CD4-positive, alpha-beta T cell (primary cell): ENCODE results near the gene RSPO3. TPM values are rescaled to one million over a fixed set of nuclear protein-coding genes. Genes with fewer than 3 reads are reported as not detected.

Experiments
- ATAC-seq: fragments of 200-7000 bp; cut with Tn5 transposase; one replicate; pipeline ENCODE4 v1.10.0; 2022; ENCODE audit warnings: mild to moderate bottlenecking; ENCODE audit not compliant: poor library complexity
- CTCF ChIA-PET: fragments of 350-600 bp; sonication (Branson Sonifier 250); formaldehyde crosslinking; loops from one replicate; lab custom pipeline; 2021; ENCODE audit warnings: antibody characterized with exemption, inconsistent platforms; lab: Charles Lee
- POLR2A ChIA-PET: fragments of 350-600 bp; sonication (Branson Sonifier 250); formaldehyde crosslinking; loops from one replicate; lab custom pipeline; 2021; ENCODE audit warnings: antibody characterized with exemption, inconsistent platforms; lab: Charles Lee
- DNase-seq, 14 experiments: peaks; one replicate each; pipeline ENCODE4 v3.0.0-alpha.2; 2013 to 2020; ENCODE audit warnings: mixed read lengths in 2 of 14
- H3K27ac ChIP-seq, 2 donors: one replicate each; pipeline versions ENCODE4 v1.5.1 to v1.7.0; 2013; ENCODE audit warnings: low read length in 2 of 2, low read depth in 1 of 2, mild to moderate bottlenecking in 1 of 2
- H3K27me3 ChIP-seq, 2 experiments: 1 replicate in 1 of 2; 2 replicates in 1 of 2; pipeline versions ENCODE4 v1.6.1 to v1.7.0; 2013; ENCODE audit warnings: low read length in 2 of 2, control low read depth in 1 of 2, mild to moderate bottlenecking in 1 of 2, moderate library complexity in 1 of 2; ENCODE audit not compliant: insufficient read depth in 2 of 2, control insufficient read depth in 1 of 2
- H3K36me3 ChIP-seq: one replicate; pipeline ENCODE4 v1.6.1; 2013; ENCODE audit warnings: low read length, control low read depth; ENCODE audit not compliant: insufficient read depth
- H3K4me1 ChIP-seq: one replicate; pipeline ENCODE4 v1.6.1; 2013; ENCODE audit warnings: low read length, control low read depth; ENCODE audit not compliant: insufficient read depth
- H3K4me3 ChIP-seq: one replicate; pipeline ENCODE4 v1.5.1; 2013; ENCODE audit warnings: mild to moderate bottlenecking, low read length, moderate library complexity
- H3K9me3 ChIP-seq, 2 experiments: 1 replicate in 1 of 2; 2 replicates in 1 of 2; pipeline versions ENCODE4 v1.6.1 to v1.7.0; 2013; ENCODE audit warnings: low read length in 2 of 2, mild to moderate bottlenecking in 2 of 2, control low read depth in 1 of 2, moderate library complexity in 1 of 2; ENCODE audit not compliant: control insufficient read depth in 1 of 2, insufficient read depth in 1 of 2
- H3K27ac Mint-ChIP-seq: one replicate; pipeline ENCODE4 v1.8.0; 2020; ENCODE audit warnings: mixed read lengths
- H3K27me3 Mint-ChIP-seq: one replicate; pipeline ENCODE4 v1.8.0; 2021; ENCODE audit warnings: mixed read lengths
- H3K36me3 Mint-ChIP-seq: one replicate; pipeline ENCODE4 v1.8.0; 2021; ENCODE audit warnings: low read depth, mixed read lengths
- H3K4me1 Mint-ChIP-seq: one replicate; pipeline ENCODE4 v1.8.0; 2021; ENCODE audit warnings: low read depth, mixed read lengths
- H3K4me3 Mint-ChIP-seq: one replicate; pipeline ENCODE4 v1.8.0; 2020; ENCODE audit warnings: mild to moderate bottlenecking, mixed read lengths
- H3K9me3 Mint-ChIP-seq: one replicate; pipeline ENCODE4 v1.8.0; 2020; ENCODE audit warnings: mixed read lengths
- intact Hi-C, 2 experiments: fragments of 100-400 bp; cut with DNase I in 1 of 2; cut with micrococcal nuclease in 1 of 2; formaldehyde crosslinking; loops; one replicate each; pipeline versions ENCODE4 v1.15.1 to v1.9.0; 2023 to 2025; cut with DNase I, micrococcal nuclease
- total RNA-seq, 174 experiments: library from RNA in 2 of 174; stranded (reverse) in 2 of 174; gene quantifications; one replicate each; pipeline ENCODE4 v1.2.3 and lab custom pipeline; 2021 to 2026
- TF ChIP-seq, protein P1 (sequence below): fragments of 200-600 bp; IDR thresholded peaks from one replicate; pipeline ENCODE4 v1.8.0; 2022; ENCODE audit warnings: antibody characterized with exemption, mild to moderate bottlenecking

RSPO3 gene
- total RNA-seq, 2 experiments from 2014 or later = not detected

DNA sequence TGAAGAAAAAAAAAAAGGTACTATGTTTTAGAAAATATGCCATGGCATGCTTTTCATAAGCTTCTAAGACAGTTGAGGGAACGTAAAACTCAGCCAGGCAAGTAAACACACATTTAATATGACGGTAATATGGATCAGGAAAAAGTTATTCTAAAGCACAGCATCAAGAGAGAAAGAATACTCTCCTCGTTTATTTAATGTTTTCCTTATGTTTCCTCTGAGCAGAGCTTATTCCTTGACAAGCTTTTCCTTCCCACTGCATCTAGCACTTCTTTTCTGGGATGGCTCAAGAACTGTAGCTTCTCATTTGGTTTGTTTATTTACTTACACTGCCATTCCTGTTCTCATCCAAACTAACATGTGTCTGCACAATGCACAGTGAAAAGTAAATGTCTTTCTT, 2.7 kb upstream of the RSPO3 start:
- ChIA-PET CTCF (no interaction called here), POLR2A (no interaction called here)
- no peak overlapping the region for H3K27ac ChIP-seq
- Mint-ChIP-seq H3K27me3 (peaks cover 74% of the 10 kb centered on the region), H3K36me3 (no peaks in the 10 kb centered on the region), H3K27ac (no peak overlapping the region), H3K9me3 (no peaks in the 10 kb centered on the region), H3K4me1 (peaks cover 20% of the 10 kb centered on the region), H3K4me3 (no peak overlapping the region)
- peaks cover 0 to 8% of the 10 kb centered on the region in 2 experiments for H3K9me3 ChIP-seq
- DNase-seq (no peak), ATAC-seq (no peak)
- H3K36me3 ChIP-seq = no peaks in the 10 kb centered on the region
- intact Hi-C loops = no loop called here
- peaks cover 23% of the 10 kb centered on the region for H3K4me1 ChIP-seq
- TF ChIP-seq, protein P1, sequence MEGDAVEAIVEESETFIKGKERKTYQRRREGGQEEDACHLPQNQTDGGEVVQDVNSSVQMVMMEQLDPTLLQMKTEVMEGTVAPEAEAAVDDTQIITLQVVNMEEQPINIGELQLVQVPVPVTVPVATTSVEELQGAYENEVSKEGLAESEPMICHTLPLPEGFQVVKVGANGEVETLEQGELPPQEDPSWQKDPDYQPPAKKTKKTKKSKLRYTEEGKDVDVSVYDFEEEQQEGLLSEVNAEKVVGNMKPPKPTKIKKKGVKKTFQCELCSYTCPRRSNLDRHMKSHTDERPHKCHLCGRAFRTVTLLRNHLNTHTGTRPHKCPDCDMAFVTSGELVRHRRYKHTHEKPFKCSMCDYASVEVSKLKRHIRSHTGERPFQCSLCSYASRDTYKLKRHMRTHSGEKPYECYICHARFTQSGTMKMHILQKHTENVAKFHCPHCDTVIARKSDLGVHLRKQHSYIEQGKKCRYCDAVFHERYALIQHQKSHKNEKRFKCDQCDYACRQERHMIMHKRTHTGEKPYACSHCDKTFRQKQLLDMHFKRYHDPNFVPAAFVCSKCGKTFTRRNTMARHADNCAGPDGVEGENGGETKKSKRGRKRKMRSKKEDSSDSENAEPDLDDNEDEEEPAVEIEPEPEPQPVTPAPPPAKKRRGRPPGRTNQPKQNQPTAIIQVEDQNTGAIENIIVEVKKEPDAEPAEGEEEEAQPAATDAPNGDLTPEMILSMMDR = no peak
- H3K4me3 ChIP-seq = no peak overlapping the region
- peaks cover 30 to 39% of the 10 kb centered on the region in 2 experiments for H3K27me3 ChIP-seq

DNA sequence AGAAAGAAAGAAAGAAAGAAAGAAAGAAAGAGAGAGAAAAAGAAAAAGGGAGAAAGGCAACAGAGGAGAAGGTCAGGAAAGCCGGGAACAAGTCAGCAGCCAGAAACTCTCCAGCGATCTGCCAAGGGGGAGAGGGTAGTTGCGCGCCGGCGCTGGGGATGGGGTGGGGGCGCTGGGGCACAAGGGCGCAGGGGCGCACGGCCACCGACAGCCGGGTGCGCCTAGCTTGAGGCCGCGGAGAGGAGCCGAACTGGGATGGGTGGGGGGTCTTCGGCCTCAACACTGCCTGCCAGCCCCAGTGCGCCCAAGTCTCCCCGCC, 533 bp upstream of the RSPO3 start:
- CTCF ChIA-PET = no interaction called here
- peaks cover 30% of the 10 kb centered on the region for H3K4me1 ChIP-seq

DNA sequence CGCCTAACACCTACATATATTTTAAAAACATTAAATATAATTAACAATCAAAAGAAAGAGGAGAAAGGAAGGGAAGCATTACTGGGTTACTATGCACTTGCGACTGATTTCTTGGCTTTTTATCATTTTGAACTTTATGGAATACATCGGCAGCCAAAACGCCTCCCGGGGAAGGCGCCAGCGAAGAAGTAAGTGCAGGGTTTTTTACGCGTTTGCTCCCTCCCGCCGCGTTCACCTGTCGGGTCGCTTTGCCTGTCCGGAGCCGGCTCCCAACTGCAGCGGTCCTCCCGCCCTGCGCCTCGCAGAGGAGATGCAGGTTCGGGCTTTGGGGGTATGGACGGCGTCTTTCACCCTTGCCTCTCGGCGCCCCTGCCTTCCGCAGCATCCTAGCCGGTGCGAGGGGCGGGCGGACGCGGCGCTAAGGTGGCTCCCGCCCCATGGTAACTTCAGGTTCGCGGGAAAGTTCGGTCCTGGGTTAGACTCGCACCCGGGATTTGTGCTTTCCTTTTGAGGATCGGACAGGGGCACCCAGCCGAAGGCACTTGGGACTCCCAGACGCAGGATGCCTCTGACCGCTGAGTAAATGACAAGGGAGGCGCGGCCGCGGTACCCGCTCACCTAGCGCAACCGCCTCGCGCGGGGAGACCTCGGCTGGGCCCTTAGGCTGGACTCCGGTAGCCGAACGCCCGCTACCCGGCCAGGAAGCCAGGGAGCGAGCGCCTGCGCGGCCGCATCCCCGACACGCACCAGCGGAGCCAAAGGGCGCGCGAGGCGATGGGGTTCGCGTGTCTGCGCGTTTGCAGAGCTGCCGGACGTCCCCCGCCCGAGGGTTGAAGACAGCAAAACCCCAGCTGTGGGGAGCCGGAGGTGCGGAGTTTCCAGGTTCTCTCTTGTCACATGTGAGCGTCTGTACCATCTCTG, 891 bp downstream of the RSPO3 start:
- H3K27ac ChIP-seq = no peak overlapping the region
- POLR2A ChIA-PET = no interaction called here
- intact Hi-C loops = loop anchor here in 1 of 2 experiments (5.0 kb wide), 2 partner anchors 1122 to 1807 kb away; no protein-coding TSS in a partner anchor
- CTCF ChIA-PET = no interaction called here
- peaks cover 87% of the 10 kb centered on the region for H3K27me3 Mint-ChIP-seq
- H3K36me3 ChIP-seq = no peaks in the 10 kb centered on the region
- no peaks in the 10 kb centered on the region for H3K36me3 Mint-ChIP-seq
- peaks cover 30% of the 10 kb centered on the region for H3K4me1 Mint-ChIP-seq
- no peaks in the 10 kb centered on the region for H3K9me3 Mint-ChIP-seq
- TF ChIP-seq, protein P1 = no peak
- peak overlapping the region; percentile 67 for H3K4me3 Mint-ChIP-seq
- H3K27me3 ChIP-seq = peaks cover 37 to 67% of the 10 kb centered on the region in 2 experiments
- H3K27ac Mint-ChIP-seq = no peak overlapping the region
- DNase-seq = no peak
- no peak for ATAC-seq
- H3K4me1 ChIP-seq = peaks cover 30% of the 10 kb centered on the region
- peaks cover 0 to 12% of the 10 kb centered on the region in 2 experiments for H3K9me3 ChIP-seq
- peak overlapping the region; percentile 7 for H3K4me3 ChIP-seq

More for the DNA sequence above, 533 bp upstream of the RSPO3 start:
- Mint-ChIP-seq H3K27me3 (peaks cover 82% of the 10 kb centered on the region), H3K36me3 (no peaks in the 10 kb centered on the region), H3K27ac (no peak overlapping the region), H3K4me3 (no peak overlapping the region), H3K4me1 (peaks cover 30% of the 10 kb centered on the region), H3K9me3 (no peaks in the 10 kb centered on the region)
- ATAC-seq = no peak
- Histone ChIP-seq H3K27ac (no peak overlapping the region), H3K27me3 (peaks cover 37 to 60% of the 10 kb centered on the region in 2 experiments), H3K36me3 (no peaks in the 10 kb centered on the region), H3K9me3 (peaks cover 0 to 12% of the 10 kb centered on the region in 2 experiments), H3K4me3 (no peak overlapping the region)
- TF ChIP-seq, protein P1 = no peak
- POLR2A ChIA-PET = no interaction called here
- no peak for DNase-seq
- intact Hi-C loops = no loop called here
